NCI-H524 (cell line): ENCODE data around the gene WDR45.

Experiments
- DNase-seq, 2 experiments: peaks; one replicate each; lab custom pipeline; 2025; lab: John Stamatoyannopoulos, UW

The WDR45 gene

DNA sequence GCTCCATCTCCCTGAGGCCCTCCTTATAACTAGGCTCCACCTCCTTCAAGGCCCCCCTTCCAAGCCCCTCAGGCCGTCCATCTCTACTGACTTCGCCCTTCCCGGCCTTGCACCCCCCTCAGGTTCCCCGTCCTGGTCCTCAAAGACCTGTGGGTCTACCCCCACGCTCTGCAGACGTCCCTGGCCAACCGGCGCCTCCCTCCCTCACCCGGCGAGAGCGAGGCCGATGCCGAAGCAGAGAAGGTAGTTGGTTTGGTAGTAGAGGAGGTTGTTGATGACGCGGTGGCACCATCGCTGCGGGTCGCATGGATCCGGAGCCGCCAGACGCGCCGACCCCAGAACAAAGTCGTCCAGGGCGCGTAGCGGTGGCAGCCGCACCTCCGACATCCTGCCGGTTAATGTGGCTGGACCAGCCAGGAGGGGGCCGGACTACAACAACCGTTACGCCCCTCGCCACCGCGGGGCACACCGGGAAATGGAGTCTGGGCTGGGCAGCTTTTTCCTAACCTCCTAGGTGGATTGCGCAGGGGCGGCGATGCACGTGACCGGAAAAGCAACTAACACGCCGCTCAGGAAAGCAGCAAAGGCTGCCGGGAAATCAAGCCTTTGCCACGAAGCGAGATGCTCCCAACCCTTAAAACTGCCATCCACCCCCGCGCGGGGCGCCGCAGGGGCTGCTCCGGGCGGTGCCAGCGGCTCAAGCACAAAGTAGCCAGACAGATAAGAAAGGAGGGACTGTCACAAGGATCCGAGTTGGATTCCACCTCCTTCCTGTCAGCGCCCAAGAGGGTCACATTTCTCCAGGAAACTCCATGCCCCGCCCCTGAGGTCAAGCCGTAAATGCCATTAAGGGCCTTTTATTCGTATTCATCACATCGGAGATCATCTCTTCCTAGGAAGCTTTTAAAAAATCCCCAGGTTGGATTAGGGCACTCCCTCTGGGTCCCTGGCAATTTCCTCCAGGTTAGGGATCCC lies 5.8 kb downstream of the WDR45 start, which contains the start of gene PRAF2:
Gene PRAF2 (minus strand): TSS at position 402 of the 975 bp plus-strand sequence. CDS start 15 bp downstream, at position 387.
- peak; percentile 91 to 95 for DNase-seq

DNA sequence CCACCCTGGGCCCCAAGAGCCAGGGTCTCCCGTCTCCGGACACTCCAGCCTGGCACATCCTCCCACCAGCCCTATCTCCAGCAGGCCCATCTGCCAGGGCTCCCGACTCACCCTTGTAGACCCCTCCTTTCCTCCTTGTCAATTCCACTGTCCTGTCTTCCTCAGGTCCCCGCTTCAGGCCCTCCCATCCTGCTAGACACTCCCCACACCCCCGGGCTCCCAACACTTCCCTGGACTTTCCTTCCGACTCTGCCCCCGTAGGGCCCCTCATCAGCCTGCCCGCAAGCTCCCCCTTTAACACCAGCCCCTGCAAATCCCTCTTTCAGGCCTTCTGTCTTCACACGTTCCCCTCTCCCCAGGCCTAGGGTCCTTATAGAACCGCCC lies 7.0 kb downstream of the WDR45 start:
- no peak for DNase-seq

DNA sequence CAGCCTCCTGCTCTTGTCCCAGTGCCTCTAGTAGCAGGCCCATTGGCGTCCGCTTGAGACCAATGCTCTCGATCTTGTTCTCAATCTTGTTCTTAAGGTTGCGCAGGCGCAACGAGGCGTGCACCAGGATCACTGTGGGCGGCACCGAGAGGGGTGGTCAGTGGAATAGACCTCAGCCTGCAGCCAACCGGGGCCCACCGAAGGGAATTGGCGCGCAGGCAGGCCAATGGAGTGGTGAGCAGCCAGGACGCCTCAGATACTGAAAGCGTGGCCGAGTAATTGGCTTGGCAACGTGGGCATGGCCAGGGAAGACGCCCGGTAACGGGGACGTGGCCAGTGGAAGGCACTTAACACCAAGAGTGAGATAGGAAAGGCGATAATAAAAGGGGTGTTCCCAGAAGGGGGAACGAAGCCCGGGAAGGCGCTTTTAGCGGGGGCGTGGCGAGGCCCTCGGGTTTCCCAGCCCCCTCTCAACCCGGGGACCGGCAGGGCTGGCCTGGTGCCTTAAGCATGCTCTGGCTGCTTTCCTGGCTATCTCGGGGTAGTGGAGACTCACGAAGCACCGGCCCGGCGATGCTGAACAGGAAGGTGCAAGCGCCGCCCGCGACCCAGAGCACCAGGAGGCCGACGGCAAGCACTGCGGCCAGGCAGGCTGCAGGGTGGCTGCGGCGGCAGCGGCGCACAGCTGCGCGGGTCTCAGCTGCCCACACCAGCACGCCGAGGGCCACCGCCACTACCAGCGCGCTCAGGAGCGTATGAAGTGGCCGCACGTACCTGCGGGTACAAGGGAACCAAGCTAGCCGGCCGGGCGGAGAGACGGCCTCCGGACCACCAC lies 7.6 kb downstream of the WDR45 start:
- DNase-seq, result no peak

DNA sequence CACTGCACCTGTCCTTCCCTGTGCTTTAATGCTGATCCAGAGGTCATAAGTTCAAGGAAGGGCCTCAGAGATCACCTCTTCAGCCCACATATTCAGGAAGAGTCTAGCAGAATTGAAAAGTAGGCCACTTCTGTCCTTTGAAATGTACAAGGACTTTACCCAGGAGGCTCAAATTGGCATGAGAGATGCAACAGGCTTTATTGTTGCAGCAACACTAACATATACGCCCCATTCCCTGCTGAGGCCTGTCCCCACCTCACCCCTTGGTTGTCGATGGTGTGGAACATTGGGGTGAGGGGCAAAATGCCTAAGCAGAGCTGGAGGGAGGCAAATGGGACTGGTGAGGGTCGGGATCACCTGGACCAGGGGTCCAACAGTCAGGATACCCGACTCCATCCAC lies 8.7 kb downstream of the WDR45 start:
- DNase-seq, result no peak

DNA sequence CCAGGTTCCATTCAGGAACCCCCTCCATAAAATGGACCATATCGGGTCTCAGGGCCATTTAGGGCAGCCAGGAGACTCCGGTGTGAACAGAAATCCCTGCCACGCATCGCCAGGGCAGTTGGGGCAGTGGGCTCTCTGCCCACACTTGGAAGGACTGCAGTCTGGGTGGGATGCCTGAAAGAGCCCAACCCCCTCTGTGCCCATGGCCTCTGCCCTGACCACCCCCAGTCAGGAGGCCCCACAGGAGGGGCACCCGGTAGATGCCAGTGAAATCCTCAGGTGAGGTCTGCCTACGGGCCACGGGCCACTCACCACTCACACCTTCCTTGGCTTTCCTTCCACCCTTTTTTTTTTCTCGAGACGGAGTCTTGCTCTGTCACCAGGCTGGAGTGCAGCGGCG lies 10.6 kb downstream of the WDR45 start:
- no peak for DNase-seq

DNA sequence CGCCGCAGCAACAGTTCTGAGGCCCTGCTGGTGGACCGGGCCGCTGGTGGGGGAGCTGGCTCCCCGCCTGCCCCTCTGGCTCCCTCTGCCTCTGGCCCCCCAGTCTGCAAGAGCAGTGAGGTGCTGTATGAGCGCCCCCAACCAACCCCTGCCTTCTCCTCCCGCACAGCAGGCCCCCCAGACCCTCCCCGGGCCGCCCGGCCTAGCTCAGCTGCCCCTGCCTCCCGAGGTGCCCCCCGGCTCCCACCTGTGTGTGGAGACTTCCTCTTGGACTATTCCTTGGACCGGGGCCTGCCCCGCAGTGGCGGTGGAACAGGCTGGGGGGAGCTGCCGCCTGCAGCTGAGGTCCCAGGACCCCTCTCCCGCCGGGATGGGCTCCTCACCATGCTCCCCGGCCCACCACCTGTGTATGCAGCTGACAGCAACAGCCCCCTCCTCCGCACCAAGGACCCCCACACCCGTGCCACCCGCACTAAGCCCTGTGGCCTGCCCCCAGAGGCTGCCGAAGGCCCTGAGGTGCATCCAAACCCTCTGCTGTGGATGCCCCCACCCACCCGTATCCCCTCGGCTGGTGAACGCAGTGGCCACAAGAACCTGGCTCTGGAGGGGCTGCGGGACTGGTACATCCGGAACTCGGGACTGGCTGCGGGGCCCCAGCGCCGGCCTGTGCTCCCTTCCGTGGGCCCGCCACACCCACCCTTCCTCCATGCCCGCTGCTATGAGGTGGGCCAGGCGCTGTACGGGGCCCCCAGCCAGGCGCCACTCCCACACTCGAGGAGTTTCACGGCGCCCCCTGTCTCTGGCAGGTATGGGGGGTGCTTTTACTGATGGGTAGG lies 12.2 kb downstream of the WDR45 start:
- DNase-seq, result no peak

DNA sequence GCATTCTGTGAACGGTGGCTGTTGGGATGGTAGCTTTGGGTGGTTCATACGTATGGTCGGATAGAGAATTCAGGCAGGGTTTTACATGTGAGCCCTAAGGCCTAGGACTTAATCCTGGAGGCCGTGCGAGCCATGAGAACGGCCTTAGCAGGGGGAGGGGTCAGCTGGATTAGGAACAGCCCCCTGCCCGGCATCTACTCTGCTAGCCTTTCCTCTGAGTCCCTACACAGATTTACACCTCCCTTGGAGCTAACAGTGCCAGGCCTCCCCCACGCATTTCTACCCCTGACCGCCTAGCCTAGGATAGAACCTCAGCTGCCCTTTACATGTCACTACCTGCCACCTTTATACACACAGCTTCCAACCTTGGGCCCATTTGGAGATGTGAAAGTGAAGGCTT lies 13.0 kb downstream of the WDR45 start:
- DNase-seq, result no peak

DNA sequence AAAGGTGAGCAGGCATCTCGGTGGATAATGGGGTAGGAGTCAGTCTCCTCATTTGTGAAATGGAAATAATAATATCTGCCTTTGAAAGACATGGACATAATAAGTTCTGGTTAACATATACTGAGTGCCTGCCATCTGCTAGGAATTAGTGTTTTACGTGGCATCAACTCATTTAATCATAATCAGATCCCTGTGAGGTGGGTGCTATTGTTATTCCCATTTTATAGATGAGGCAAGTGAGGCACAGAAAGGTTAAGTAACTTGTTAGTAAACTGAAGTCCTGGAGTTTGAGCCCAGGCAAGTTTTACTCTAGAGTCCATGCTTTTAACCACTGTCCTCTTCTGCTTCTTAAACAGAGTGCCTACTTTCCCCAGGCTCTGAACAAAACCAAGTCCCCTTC lies 13.4 kb downstream of the WDR45 start:
- no peak for DNase-seq

DNA sequence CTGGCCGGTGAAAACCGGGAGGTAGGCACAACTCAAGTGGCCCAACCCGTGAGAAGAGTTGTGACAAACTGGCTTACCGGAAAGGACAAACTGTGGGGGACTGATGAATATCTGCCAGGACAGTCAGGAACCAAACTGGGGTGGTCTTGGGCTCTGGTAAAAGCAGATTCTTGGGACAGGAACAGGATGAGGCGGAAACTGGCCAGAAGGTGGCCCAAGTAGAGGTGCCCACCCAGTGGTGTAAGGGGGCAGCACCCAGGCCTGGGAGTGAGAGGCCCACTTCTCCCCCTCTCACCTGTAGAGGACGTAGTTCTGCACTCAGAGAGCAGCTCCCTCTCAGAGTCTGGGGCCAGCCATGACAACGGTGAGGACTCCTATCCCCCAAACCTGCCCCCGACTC lies 15.0 kb downstream of the WDR45 start:
- DNase-seq, result no peak

DNA sequence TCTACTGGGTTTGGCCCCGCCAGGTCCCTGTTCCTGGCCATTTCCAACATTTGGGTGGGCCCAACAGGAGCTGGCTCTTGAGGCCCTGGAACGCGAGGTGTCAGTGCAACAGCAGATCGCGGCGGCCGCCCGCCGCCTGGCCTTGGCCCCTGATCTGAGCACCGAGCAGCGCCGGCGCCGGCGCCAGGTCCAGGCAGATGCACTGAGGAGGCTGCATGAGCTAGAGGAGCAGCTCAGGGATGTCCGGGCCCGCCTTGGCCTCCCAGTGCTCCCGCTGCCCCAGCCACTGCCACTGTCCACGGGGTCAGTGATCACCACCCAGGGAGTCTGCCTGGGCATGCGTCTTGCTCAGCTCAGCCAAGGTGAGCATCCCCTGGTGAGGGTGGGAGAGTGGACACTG lies 15.4 kb downstream of the WDR45 start:
- DNase-seq, result no peak

DNA sequence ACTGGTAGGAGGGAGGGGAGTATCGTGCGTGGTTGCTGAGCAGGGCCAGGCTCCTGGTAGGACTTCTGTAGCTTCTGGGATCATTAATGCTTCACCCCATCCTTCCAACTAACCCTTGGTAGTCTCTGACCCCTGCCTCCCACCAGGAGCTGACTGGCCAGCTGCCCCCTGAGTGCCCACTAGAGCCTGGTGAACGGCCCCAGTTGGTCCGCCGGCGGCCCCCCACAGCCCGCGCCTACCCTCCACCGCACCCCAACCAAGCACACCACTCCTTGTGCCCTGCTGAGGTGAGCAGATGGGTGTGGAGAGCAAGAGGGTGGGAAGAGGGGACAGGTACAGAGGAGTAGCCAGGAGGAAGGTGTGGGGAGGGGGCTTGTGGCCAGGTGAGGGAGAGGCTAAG lies 16.0 kb downstream of the WDR45 start:
- DNase-seq, result no peak

DNA sequence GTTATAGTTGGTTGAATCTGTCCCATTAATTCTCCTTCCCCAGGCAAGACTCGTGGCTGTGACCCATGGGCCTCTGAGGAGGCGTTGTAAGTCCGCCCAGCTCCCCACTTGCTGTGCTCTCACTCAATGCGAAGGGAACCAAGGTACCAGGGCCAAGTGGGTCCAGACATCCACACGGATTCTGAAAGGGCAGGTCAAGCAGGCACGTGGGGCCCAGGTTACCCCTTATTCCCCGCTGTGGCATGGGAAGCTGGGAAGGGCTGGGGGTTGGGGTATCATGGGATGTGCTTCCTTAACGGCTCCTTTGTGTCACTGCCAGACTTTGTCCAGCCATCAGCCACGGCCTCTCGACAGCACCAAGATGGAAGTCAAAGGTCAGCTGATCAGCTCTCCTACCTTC lies 17.8 kb downstream of the WDR45 start:
- no peak for DNase-seq

DNA sequence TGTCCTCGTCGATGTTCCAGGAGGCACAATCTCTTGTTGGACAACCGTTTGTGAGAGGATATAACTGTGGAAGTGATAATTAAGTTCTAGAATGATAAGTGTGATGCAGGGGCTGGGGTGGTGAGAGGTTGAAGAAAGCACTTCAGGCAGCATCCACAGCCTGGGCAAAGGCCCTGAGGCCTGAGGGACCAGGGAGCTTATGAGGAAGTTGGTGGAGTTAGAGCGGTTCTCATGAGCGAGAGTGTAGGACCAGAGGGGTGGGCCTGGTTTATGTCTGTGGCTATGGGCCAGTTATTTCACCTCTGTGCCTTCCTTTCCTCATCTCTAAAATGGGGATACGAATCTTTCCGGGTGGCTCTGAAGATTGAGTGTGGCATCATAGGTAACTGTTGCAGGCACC lies 18.2 kb downstream of the WDR45 start:
- DNase-seq, result no peak

DNA sequence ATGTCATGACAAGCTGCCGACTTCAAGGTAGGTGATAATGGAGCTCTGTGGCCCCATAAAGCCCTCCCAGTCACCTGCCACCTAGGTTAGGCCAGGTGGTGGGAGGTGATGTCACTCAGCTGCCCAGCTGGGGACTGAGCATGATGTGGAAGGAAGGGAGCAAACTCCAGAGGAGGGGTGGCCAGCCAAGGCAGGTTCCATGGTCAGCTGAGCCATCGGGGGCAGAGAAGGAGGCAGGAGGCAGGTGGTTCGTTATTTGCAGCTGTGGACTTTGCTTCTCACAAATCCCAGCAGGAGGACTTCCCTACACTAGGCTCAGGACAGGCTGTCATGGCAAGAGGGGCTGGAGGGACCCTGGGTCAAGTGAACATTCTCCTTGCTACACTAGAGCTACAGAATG lies 18.8 kb downstream of the WDR45 start:
- no peak for DNase-seq

DNA sequence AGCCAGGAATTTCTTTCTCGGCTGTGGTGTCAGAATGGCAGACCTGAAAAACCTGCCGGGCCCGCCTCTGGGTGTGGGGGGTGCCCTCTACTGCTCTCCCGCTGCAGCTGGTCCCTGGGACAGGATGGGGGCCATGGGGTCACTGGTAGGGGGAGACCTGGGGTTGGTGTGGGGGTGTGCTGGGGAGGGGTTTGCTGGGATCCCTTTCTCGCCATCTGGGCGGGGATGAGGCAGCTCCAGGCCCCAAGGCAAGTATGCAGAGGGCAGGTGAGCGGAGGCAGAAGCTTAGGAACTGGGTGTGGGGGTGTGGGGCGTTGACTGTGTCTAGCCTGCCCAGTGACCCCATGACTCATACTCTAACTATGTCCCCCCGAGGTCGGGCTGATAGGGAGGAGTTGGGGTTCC lies 20.0 kb downstream of the WDR45 start:
- no peak for DNase-seq

DNA sequence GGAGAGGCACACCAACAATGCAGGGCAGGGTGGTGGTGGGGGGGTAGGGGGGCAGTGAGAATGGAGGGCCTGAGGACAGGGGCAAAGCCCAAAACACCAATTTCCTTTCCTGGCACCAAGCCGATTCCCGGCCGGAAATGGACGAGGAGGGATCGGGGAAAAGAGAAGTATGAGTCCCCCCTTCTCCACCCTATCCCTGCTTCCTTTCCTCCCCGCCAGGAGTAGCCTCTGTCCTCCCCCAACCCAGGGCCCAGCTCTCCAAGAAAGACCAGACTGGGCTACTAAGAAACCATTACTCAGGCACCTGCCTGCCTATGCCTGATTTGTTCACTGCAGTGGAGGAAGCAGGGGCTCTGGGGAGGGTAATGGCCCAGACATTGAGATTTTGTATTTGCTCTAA lies 20.5 kb downstream of the WDR45 start:
- no peak for DNase-seq

DNA sequence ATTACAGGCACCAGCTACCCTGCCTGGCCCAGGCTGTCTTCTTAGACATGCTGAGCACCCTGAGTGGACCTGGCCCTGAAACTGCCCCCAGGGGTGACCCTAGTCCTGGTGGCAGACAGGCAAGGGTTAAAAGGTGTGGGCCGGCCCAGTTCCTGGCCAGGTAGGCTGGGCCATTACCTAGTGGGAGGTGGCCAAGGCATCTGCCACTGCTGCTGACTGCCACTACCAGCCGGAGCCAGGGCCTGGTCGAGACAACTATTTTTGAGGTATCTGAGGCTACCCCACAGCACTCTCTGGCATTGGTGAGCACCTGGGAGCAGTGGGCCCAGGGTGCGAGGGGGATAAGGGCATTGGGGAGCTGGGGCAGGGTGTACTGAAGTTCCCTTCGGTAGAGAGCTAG lies 20.9 kb downstream of the WDR45 start, which contains the start of gene CCDC120:
Gene CCDC120 (plus strand): TSS at position 206 of the 400 bp plus-strand sequence. CDS start 3,043 bp downstream, outside the sequence.
- no peak for DNase-seq

DNA sequence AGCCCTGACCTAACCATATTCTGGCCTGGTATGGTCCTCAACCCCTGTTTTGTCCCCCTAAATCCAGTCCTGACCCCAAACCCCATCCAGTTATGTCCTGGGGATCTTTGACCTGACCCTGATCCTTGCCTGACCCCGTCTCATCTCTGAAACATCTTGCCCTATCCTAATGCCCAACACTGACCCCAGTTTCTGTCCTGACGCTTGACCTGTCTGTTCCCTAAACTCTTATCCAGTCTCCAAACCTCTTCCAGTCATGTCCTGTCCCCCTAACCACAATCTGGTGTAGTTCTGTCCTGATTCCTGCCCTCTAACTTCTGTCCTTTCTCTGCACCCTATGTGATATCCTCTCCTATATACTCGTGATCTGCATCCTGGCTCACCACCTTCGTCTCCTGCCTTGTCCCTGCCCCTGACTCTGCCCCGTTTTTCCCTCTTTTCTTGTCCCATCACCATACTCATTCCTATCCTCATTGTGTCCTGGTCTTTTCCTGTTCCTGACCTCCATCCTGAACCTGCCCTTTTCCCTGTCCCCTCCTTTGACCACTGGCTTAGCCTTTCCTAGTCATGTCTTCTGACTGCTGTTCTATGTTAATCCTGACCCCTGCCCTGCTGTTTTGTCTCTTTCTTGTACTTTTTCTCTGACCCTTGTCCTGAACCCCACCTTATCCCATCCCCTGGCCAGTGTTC lies 25.5 kb downstream of the WDR45 start:
- no peak for DNase-seq

DNA sequence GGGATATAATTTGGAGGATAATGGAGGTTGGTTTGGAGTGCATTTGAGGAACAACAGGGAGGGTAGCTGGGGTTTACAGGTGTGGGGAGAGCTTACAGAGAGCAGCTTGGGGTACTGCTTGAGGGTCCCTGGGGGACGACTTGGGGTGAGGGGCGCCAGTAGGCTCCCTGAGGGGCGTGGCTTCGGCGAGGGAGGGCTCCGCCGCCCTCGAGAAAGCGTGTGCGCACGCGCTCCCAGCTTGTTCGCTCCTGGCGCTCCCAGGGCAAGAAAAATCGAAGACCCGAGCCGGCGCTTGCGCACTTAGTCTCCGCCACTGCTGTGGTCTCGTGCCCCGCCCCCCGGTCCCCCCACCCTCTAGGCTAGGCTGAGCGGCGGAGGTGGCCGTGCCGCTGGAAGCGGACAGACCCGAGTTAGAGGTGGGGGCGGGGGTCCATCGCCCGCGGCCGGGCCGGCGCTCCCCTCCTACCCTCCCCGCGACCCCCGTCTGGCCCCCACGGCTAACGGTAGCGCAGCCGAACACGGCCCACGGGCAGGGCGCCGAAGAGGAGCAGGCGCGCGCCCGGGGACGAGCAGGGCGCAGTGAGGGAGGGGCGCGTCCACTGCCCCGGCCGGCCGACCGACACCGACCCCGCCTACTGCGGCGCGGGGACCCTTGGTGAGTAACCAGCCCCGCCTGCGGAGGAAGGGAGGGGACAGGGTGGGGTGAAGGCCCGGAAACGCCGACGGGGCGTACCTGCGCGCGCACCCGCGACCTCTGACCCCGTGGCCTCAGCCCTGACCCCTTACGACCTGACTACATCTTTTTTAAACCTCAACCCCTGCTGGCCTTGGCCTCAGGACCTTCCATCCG lies 26.2 kb downstream of the WDR45 start:
- DNase-seq, result peak; percentile 87 to 90

DNA sequence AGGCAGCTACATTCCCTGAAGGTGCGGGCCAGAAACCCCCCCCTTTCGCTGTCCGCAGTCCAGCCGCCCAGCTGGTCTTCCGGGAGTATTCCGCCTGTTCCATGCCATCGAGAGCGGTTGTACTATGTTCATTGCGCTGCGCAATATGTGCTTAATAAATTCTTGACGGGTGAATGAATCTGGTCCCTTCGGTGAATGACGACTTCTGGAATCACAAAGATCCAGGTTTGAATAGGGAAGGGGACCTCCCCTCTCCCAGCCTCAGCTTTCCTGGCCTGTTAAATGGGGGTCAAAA lies 35.8 kb downstream of the WDR45 start:
- no peak for DNase-seq
